Left cardiac atrium (tissue), 4 donors: ENCODE data around the gene MOB2. TPM values are rescaled to one million over a fixed set of nuclear protein-coding genes. Genes with fewer than 3 reads are reported as not detected.
A peak's percentile ranks its signal among the peaks of the same experiment; 100 is the strongest.

Experiments
- ATAC-seq, 2 donors: fragments of 200-7000 bp; cut with Tn5 transposase; one replicate each; pipeline ENCODE4 v1.9.1; 2020; ENCODE audit warnings: mild to moderate bottlenecking in 2 of 2, moderate library complexity in 2 of 2
- DNase-seq: peaks from one replicate; pipeline ENCODE4 v3.0.0-alpha.2; 2020
- intact Hi-C, 2 donors: fragments of 100-400 bp; cut with DNase I; formaldehyde crosslinking; loops; one replicate each; pipeline versions ENCODE4 v1.14.1 to v1.15.1; 2022 to 2023
- long read RNA-seq: library from polyadenylated mRNA; unstranded; transcript quantifications from one replicate; pipeline ENCODE4 v2.0.0, GENCODE V29; 2021
- total RNA-seq, 2 donors: library from RNA; stranded (reverse); fragmentation: NEBNext Ultra II Directional; extraction: Animal tissue kit (Norgen Biotek cat#: 25700); gene quantifications; one replicate each; pipeline ENCODE4 v1.2.1, GENCODE V29; 2021
- donor health status: DM: no; HTN: yes; CAD: no.
- donor health status: DM: no; HTN: yes; CAD: no; lungs with severe emphysema.
- donor health status: DM: yes; HTN: yes; CAD: no.
- donor health status: Dilated cardiomyopathy.

The MOB2 gene
- total RNA-seq: 10 to 100 TPM; 36.6 to 44.0 TPM
- long read RNA-seq, partial matches to known transcripts: 24 of 35 reads
- long read RNA-seq, other reads (novel, unspliced or antisense): 8 of 35 reads

- DNase-seq (peak; percentile 58), ATAC-seq (peak; percentile 70 to 71)
- intact Hi-C loops: no loop called here
Measured at GRCh38 chr11:1486054-1486825, at the start of gene MOB2. MOB2 (minus strand) TSS chr11:1486779; CDS start chr11:1486556, 223 bp downstream.

- intact Hi-C loops: no loop called here
- no peak for DNase-seq
Measured at GRCh38 chr11:1534682-1535081, 48.1 kb upstream of the MOB2 start.

GRCh38 chr11:1534171-1534570 lies 47.6 kb upstream of the MOB2 start:
- ATAC-seq (no peak), DNase-seq (no peak)
- intact Hi-C loops: no loop called here

More at GRCh38 chr11:1534682-1535081, 48.1 kb upstream of the MOB2 start:
- peak in 1 of 2 donors; percentile 29 for ATAC-seq

- ATAC-seq (no peak), DNase-seq (no peak)
- intact Hi-C loops: no loop called here
Measured at GRCh38 chr11:1533342-1533725, 46.8 kb upstream of the MOB2 start.

GRCh38 chr11:1532606-1533341 lies 46.2 kb upstream of the MOB2 start:
- DNase-seq (no peak), ATAC-seq (peak in 1 of 2 donors; percentile 10)
- intact Hi-C loops: no loop called here

- DNase-seq: peak; percentile 75
- intact Hi-C loops: no loop called here
- ATAC-seq: peak; percentile 83 to 94
Measured at GRCh38 chr11:1532014-1532586, 45.5 kb upstream of the MOB2 start.

- intact Hi-C loops: no loop called here
- DNase-seq (no peak), ATAC-seq (peak in 1 of 2 donors; percentile 18)
Measured at GRCh38 chr11:1531449-1532013, 45.0 kb upstream of the MOB2 start.

- ATAC-seq: no peak
- no peak for DNase-seq
- intact Hi-C loops: no loop called here
Measured at GRCh38 chr11:1530686-1531448, 44.3 kb upstream of the MOB2 start.

- ATAC-seq (no peak), DNase-seq (no peak)
- intact Hi-C loops: no loop called here
Measured at GRCh38 chr11:1529774-1530173, 43.2 kb upstream of the MOB2 start.

- ATAC-seq: no peak
- intact Hi-C loops: no loop called here
- DNase-seq: no peak
Measured at GRCh38 chr11:1529286-1529685, 42.7 kb upstream of the MOB2 start.

GRCh38 chr11:1528710-1529109 lies 42.1 kb upstream of the MOB2 start:
- intact Hi-C loops: no loop called here
- no peak for ATAC-seq
- DNase-seq: no peak

- DNase-seq (no peak), ATAC-seq (no peak)
- intact Hi-C loops: no loop called here
Measured at GRCh38 chr11:1526785-1527184, 40.2 kb upstream of the MOB2 start.

- ATAC-seq: no peak
- intact Hi-C loops: no loop called here
- no peak for DNase-seq
Measured at GRCh38 chr11:1523779-1524178, 37.2 kb upstream of the MOB2 start.

GRCh38 chr11:1523077-1523476 lies 36.5 kb upstream of the MOB2 start:
- no peak for DNase-seq
- ATAC-seq: no peak
- intact Hi-C loops: no loop called here

- intact Hi-C loops: no loop called here
- DNase-seq: no peak
- no peak for ATAC-seq
Measured at GRCh38 chr11:1522081-1522424, 35.5 kb upstream of the MOB2 start.

- DNase-seq: no peak
- intact Hi-C loops: no loop called here
Measured at GRCh38 chr11:1521382-1522080, 35.0 kb upstream of the MOB2 start.

GRCh38 chr11:1520663-1521267 lies 34.2 kb upstream of the MOB2 start:
- peak; percentile 48 for DNase-seq
- intact Hi-C loops: no loop called here

More at GRCh38 chr11:1521382-1522080, 35.0 kb upstream of the MOB2 start:
- no peak for ATAC-seq

GRCh38 chr11:1520209-1520662 lies 33.7 kb upstream of the MOB2 start:
- ATAC-seq (no peak), DNase-seq (no peak)
- intact Hi-C loops: no loop called here

More at GRCh38 chr11:1520663-1521267, 34.2 kb upstream of the MOB2 start:
- ATAC-seq: peak; percentile 26 to 58
